Astrocyte (in vitro differentiated cells and primary cell): ENCODE results near the gene LOXL4. TPM values are rescaled to one million over a fixed set of nuclear protein-coding genes. Genes with fewer than 3 reads are reported as not detected.

Source experiments
- DNase-seq: peaks from one replicate; pipeline ENCODE4 v3.0.0-alpha.2; 2010; ENCODE audit warnings: low read depth
- FAIRE-seq: peaks from 2 replicates; lab custom pipeline; 2011; peaks lifted over from hg19 to GRCh38; lab: Jason Lieb, UNC
- H2AFZ ChIP-seq: 2 replicates; pipeline ENCODE4 v1.6.0; 2012; ENCODE audit warnings: low read depth, low read length, inconsistent platforms
- H3K27ac ChIP-seq: 2 replicates; pipeline ENCODE4 v1.5.1; 2011; ENCODE audit warnings: low read depth, low read length, inconsistent platforms
- H3K27me3 ChIP-seq: 2 replicates; pipeline ENCODE4 v1.6.0; 2011; ENCODE audit warnings: low read length, inconsistent platforms; ENCODE audit not compliant: insufficient read depth
- H3K36me3 ChIP-seq: 2 replicates; pipeline ENCODE4 v1.5.1; 2011; ENCODE audit warnings: low read length, inconsistent platforms; ENCODE audit not compliant: insufficient read depth
- H3K4me1 ChIP-seq: 2 replicates; pipeline ENCODE4 v1.5.1; 2011; ENCODE audit warnings: low read length, inconsistent platforms; ENCODE audit not compliant: insufficient read depth
- H3K4me2 ChIP-seq: 2 replicates; pipeline ENCODE4 v1.6.0; 2012; ENCODE audit warnings: low read length, inconsistent platforms
- H3K4me3 ChIP-seq: 2 replicates; pipeline ENCODE4 v1.5.1; 2011; ENCODE audit warnings: low read depth, mild to moderate bottlenecking, low read length, inconsistent platforms; ENCODE audit not compliant: insufficient read depth
- H3K79me2 ChIP-seq: 2 replicates; pipeline ENCODE4 v1.6.0; 2012; ENCODE audit warnings: mild to moderate bottlenecking, low read length, inconsistent platforms; ENCODE audit not compliant: insufficient read depth
- H3K9ac ChIP-seq: 2 replicates; pipeline ENCODE4 v1.6.0; 2012; ENCODE audit warnings: mild to moderate bottlenecking, low read length, inconsistent platforms
- H3K9me3 ChIP-seq: 2 replicates; pipeline ENCODE4 v1.5.1; 2012; ENCODE audit warnings: low read depth, mild to moderate bottlenecking, low read length, inconsistent platforms; ENCODE audit not compliant: insufficient read depth
- H4K20me1 ChIP-seq: 2 replicates; pipeline ENCODE4 v1.6.0; 2012; ENCODE audit warnings: low read length, inconsistent platforms; ENCODE audit not compliant: insufficient read depth
- H3K27ac Mint-ChIP-seq: one replicate; pipeline ENCODE4 v1.8.0; 2021; ENCODE audit warnings: mild to moderate bottlenecking, mixed read lengths; ENCODE audit not compliant: unreplicated experiment
- H3K27me3 Mint-ChIP-seq: one replicate; pipeline ENCODE4 v1.8.0; 2021; ENCODE audit warnings: low read depth, mixed read lengths; ENCODE audit not compliant: unreplicated experiment
- H3K36me3 Mint-ChIP-seq: one replicate; pipeline ENCODE4 v1.8.0; 2021; ENCODE audit warnings: low read depth, mixed read lengths; ENCODE audit not compliant: unreplicated experiment
- H3K4me1 Mint-ChIP-seq: one replicate; pipeline ENCODE4 v1.8.0; 2021; ENCODE audit warnings: low read depth, mixed read lengths; ENCODE audit not compliant: unreplicated experiment
- H3K4me3 Mint-ChIP-seq: one replicate; pipeline ENCODE4 v1.8.0; 2021; ENCODE audit warnings: mild to moderate bottlenecking, moderate library complexity, mixed read lengths; ENCODE audit not compliant: unreplicated experiment
- H3K9me3 Mint-ChIP-seq: one replicate; pipeline ENCODE4 v1.8.0; 2021; ENCODE audit warnings: mild to moderate bottlenecking, mixed read lengths; ENCODE audit not compliant: unreplicated experiment
- EZH2 ChIP-seq: IDR thresholded peaks from 2 replicates; pipeline ENCODE4 v1.6.1; 2012; ENCODE audit warnings: mild to moderate bottlenecking, low read length, inconsistent platforms; ENCODE audit not compliant: insufficient read depth
- total RNA-seq: library from RNA; stranded (reverse); gene quantifications from 2 replicates; pipeline ENCODE4 v1.2.1, GENCODE V29; 2021
- TF ChIP-seq, protein P1 (sequence below): IDR thresholded peaks from 2 replicates; pipeline ENCODE4 v1.5.1; 2011; ENCODE audit warnings: low read depth, mild to moderate bottlenecking, inconsistent platforms, low read length, moderate library complexity; ENCODE audit not compliant: insufficient read depth

LOXL4 gene
- total RNA-seq, 1 donor from 2014 or later: 26.6 TPM

DNA sequence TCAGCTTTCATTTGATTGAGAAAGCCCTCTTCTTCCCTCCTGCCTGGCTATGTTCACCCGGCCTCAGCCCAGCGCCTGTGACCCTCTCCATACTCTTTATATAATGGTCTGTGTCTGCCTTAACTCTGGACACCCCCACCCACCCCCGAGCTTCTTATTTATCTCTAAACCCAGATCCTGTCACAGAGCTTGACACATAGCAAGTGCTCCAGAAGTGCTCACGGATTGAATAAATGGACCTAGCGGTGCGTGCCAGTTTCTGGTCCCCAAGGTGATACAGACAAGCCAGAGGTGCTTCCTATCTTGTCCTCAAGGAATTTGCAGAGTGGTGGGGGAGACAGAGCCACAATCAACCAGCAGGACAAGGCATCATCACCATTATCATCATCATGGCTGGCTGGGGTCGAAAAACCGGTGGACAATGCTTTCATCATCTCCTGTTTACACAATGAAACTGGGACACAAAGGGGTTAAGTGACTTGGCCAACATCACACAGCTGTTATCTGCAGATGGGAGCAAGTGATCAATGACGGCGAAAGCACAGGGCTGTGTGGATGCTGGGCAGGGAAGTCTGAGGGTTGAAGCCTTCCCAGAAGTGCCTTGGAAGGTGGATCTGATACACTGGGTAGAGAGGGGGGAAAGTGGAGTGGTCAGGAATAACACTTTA is 2.2 kb upstream of the LOXL4 start:
- Histone ChIP-seq H3K4me1 (peaks cover 38% of the 10 kb centered on the region), H3K4me3 (no peak overlapping the region), H3K4me2 (peak overlapping the region; percentile 84), H3K9me3 (no peaks in the 10 kb centered on the region), H3K36me3 (no peaks in the 10 kb centered on the region), H2AFZ (no peak overlapping the region), H3K27me3 (no peaks in the 10 kb centered on the region), H3K79me2 (no peaks in the 10 kb centered on the region), H3K27ac (peak overlapping the region; percentile 62), H3K9ac (peak overlapping the region; percentile 24), H4K20me1 (no peaks in the 10 kb centered on the region)
- Mint-ChIP-seq H3K36me3 (peaks cover 2% of the 10 kb centered on the region), H3K9me3 (no peaks in the 10 kb centered on the region), H3K4me3 (no peak overlapping the region), H3K27me3 (peaks cover 9% of the 10 kb centered on the region), H3K4me1 (peaks cover 49% of the 10 kb centered on the region), H3K27ac (peak overlapping the region; percentile 24)
- no peak for FAIRE-seq
- no peak for DNase-seq
- TF ChIP-seq, protein P1, sequence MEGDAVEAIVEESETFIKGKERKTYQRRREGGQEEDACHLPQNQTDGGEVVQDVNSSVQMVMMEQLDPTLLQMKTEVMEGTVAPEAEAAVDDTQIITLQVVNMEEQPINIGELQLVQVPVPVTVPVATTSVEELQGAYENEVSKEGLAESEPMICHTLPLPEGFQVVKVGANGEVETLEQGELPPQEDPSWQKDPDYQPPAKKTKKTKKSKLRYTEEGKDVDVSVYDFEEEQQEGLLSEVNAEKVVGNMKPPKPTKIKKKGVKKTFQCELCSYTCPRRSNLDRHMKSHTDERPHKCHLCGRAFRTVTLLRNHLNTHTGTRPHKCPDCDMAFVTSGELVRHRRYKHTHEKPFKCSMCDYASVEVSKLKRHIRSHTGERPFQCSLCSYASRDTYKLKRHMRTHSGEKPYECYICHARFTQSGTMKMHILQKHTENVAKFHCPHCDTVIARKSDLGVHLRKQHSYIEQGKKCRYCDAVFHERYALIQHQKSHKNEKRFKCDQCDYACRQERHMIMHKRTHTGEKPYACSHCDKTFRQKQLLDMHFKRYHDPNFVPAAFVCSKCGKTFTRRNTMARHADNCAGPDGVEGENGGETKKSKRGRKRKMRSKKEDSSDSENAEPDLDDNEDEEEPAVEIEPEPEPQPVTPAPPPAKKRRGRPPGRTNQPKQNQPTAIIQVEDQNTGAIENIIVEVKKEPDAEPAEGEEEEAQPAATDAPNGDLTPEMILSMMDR: no peak
- TF ChIP-seq EZH2: no peak

DNA sequence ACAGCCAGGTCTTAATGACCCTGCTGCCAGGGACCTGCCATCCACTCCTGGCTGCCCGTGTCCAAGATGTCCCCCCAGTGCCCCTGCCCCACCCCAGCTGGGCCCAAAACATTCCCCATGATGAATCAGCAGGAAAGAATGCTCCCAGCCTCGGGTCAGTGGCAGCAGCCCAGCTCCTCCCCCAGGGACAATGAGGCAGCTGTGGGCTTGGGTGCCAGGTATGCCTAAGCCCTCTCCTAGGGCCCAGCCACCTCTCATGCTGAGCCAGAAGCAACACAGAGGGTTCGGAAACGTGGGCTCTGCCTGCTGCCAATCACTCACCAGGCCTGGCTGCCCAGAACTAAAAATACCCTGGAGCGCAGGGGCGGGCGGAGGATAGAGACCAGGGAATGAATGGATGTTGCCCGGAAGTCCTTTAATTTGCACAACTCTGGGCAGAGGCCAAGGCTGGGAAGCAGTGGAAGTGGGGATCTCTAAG is 1.5 kb upstream of the LOXL4 start:
- Mint-ChIP-seq H3K9me3 (no peaks in the 10 kb centered on the region), H3K27ac (peak overlapping the region; percentile 92), H3K27me3 (peaks cover 6% of the 10 kb centered on the region), H3K4me1 (peaks cover 51% of the 10 kb centered on the region), H3K36me3 (no peaks in the 10 kb centered on the region), H3K4me3 (peak overlapping the region; percentile 45)
- peak overlapping the region; percentile 68 for H3K9ac ChIP-seq
- peak overlapping the region; percentile 38 for H2AFZ ChIP-seq
- H3K4me2 ChIP-seq: peak overlapping the region; percentile 84
- H3K79me2 ChIP-seq: no peaks in the 10 kb centered on the region
- H3K27ac ChIP-seq: peak overlapping the region; percentile 62
- H3K27me3 ChIP-seq: no peaks in the 10 kb centered on the region
- TF ChIP-seq EZH2: no peak
- TF ChIP-seq, protein P1: no peak
- H4K20me1 ChIP-seq: no peaks in the 10 kb centered on the region
- H3K4me3 ChIP-seq: no peak overlapping the region
- peak; percentile 84 for DNase-seq
- no peaks in the 10 kb centered on the region for H3K9me3 ChIP-seq
- peak; percentile 5 for FAIRE-seq
- H3K4me1 ChIP-seq: peaks cover 38% of the 10 kb centered on the region
- H3K36me3 ChIP-seq: no peaks in the 10 kb centered on the region
